Peyer's patch (tissue), 4 donors: ENCODE measurements around the gene ZNF808.
"Not testable (repeated sequence)": the region's sequence is repeated elsewhere in the genome, so short reads cannot be mapped to it uniquely, and the experiment has no call there.

Experiments used
- POLR2A ChIP-seq, 2 donors: fragments of 450-650 bp; IDR thresholded peaks; one replicate each; pipeline ENCODE4 v1.5.1; 2017; ENCODE audit warnings: antibody characterized with exemption in 2 of 2, mild to moderate bottlenecking in 2 of 2, moderate library complexity in 2 of 2
- TF ChIP-seq, protein P1 (sequence below), 6 experiments: fragments of 450-650 bp in 4 of 6; fragments of 200-600 bp in 2 of 6; sonication (generic) in 1 of 6; IDR thresholded peaks; one replicate each; pipeline ENCODE4 v1.5.1; 2017 to 2019; ENCODE audit warnings: antibody characterized with exemption in 6 of 6, mild to moderate bottlenecking in 3 of 6, moderate library complexity in 1 of 6

DNA sequence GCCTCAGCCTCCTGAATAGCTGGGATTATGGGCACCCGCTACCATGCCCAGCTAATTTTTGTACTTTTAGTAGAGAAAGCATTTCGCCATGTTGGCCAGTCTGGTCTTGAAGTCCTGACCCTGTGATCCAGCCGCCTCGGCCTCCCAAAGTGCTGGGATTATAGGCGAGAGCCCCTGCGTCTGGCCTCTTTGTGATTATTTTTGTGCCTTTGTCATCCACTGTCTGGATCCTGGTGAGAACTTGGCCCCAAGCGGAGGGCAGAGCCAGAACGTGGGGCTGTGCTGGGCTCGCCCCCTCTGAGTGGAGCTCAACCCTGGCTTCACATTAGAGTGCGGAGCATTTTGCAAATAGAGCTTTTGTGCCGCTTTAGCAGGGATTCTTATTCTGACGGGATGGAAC, 26.5 kb upstream of the ZNF808 start:
- TF ChIP-seq POLR2A (IDR thresholded peaks at IDR 0.05) = not testable (repeated sequence)
- TF ChIP-seq, protein P1, sequence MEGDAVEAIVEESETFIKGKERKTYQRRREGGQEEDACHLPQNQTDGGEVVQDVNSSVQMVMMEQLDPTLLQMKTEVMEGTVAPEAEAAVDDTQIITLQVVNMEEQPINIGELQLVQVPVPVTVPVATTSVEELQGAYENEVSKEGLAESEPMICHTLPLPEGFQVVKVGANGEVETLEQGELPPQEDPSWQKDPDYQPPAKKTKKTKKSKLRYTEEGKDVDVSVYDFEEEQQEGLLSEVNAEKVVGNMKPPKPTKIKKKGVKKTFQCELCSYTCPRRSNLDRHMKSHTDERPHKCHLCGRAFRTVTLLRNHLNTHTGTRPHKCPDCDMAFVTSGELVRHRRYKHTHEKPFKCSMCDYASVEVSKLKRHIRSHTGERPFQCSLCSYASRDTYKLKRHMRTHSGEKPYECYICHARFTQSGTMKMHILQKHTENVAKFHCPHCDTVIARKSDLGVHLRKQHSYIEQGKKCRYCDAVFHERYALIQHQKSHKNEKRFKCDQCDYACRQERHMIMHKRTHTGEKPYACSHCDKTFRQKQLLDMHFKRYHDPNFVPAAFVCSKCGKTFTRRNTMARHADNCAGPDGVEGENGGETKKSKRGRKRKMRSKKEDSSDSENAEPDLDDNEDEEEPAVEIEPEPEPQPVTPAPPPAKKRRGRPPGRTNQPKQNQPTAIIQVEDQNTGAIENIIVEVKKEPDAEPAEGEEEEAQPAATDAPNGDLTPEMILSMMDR (IDR thresholded peaks at IDR 0.05) = not testable (repeated sequence)
